ENCODE results near the gene NPVF.

Gene NPVF

GRCh38 chr7:25238066-25238725 lies 9.9 kb upstream of the NPVF start:
- TF ChIP-seq, protein P1, sequence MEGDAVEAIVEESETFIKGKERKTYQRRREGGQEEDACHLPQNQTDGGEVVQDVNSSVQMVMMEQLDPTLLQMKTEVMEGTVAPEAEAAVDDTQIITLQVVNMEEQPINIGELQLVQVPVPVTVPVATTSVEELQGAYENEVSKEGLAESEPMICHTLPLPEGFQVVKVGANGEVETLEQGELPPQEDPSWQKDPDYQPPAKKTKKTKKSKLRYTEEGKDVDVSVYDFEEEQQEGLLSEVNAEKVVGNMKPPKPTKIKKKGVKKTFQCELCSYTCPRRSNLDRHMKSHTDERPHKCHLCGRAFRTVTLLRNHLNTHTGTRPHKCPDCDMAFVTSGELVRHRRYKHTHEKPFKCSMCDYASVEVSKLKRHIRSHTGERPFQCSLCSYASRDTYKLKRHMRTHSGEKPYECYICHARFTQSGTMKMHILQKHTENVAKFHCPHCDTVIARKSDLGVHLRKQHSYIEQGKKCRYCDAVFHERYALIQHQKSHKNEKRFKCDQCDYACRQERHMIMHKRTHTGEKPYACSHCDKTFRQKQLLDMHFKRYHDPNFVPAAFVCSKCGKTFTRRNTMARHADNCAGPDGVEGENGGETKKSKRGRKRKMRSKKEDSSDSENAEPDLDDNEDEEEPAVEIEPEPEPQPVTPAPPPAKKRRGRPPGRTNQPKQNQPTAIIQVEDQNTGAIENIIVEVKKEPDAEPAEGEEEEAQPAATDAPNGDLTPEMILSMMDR (IDR thresholded peaks at IDR 0.05; ENCODE audit: borderline replicate concordance, insufficient read depth, low read depth, low read length), result no peak
- no peak overlapping the region for H3K4me3 ChIP-seq (ENCODE audit: low read depth, low read length)

DNA sequence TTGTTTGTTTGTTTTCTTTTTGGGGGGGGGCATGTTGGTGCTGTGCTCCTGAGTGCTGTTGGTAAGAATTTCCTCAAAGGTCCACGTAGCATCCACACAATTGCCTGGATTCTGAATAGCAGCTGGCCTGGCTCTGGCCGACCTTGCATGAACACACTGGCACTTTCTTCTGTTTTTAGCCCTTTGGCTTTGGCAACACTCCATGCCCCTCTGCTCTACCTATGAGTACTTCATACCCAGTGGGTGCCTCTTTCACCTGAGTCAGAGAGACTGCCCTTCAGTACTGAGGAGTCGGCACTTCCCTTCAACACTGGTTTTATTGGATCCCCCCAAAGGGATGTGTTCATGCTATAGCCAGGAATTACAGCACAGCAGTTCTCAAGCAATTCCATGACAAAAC lies 7.2 kb upstream of the NPVF start:
- H3K4me3 ChIP-seq (ENCODE audit: low read depth, low read length), result no peak overlapping the region
- TF ChIP-seq, protein P1 (IDR thresholded peaks at IDR 0.05; ENCODE audit: borderline replicate concordance, insufficient read depth, low read depth, low read length), result no peak

DNA sequence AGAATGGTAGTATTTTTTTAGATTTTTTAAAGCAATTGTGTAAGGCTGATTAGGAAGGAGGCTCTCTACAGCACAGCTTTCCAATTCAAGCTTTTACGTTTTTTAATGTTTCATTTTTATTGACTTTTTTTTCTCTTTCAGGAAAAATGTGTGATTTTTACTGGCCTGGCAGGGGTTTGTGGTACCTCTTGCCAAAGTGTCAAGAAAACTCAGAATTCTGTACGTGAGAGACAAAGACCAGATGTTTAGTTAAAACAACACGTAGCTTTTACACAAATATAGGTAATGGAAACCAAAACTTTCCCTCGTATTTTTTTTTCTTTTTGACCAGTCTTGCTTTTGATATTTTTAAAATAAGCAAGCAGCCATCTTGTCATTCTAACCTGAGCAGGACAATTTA lies 6.0 kb upstream of the NPVF start:
- H3K4me3 ChIP-seq (ENCODE audit: low read depth, low read length), result no peak overlapping the region
- TF ChIP-seq, protein P1 (IDR thresholded peaks at IDR 0.05; ENCODE audit: borderline replicate concordance, insufficient read depth, low read depth, low read length), result no peak

GRCh38 chr7:25223206-25223605 lies 5.1 kb downstream of the NPVF start:
- TF ChIP-seq, protein P1 (IDR thresholded peaks at IDR 0.05; ENCODE audit: borderline replicate concordance, insufficient read depth, low read depth, low read length), result no peak
- no peak overlapping the region for H3K4me3 ChIP-seq (ENCODE audit: low read depth, low read length)

DNA sequence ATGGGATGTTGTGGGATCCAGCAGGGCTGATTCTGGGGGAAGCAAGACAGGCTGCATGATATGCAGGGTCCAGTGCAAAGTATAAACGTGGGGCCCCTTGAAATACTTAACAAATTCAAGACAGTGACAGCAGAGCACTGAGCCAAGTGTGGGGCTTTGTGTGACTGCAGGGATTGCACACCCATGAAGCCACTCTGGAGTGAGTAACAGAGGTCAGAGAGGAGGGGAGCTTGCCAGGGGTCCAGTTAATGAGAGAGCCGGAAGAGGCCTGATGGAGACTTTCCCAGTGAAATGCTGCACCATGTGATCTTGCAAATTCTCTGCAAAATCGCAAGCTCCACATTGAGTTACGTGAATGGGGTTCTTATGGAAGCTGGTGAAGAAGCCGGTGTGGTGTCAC lies 5.6 kb downstream of the NPVF start:
- no peak overlapping the region for H3K4me3 ChIP-seq (ENCODE audit: low read depth, low read length)

GRCh38 chr7:25221009-25221408 lies 7.3 kb downstream of the NPVF start:
- TF ChIP-seq, protein P1 (IDR thresholded peaks at IDR 0.05; ENCODE audit: borderline replicate concordance, insufficient read depth, low read depth, low read length), result no peak

More for the DNA sequence above, 5.6 kb downstream of the NPVF start:
- TF ChIP-seq, protein P1 (IDR thresholded peaks at IDR 0.05; ENCODE audit: borderline replicate concordance, insufficient read depth, low read depth, low read length), result no peak

DNA sequence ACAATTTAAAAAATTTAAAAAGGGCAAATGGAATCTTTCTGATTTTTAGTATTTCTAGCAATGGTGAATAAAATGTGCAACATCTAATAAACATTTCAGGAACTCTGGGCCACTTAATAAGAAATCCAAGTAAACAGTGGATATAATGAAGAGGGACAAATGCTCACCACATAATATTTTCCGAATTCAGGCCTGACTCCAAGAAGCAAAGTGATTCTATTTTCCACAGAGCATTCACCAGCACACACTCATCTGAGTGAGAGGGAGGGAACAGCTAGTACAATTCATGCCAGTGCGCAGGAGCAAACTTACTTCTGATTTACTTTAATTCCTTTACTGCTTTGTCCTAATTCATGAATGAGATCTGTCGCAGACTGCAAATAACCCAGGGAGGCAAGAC lies 10.1 kb downstream of the NPVF start:
- H3K4me3 ChIP-seq (ENCODE audit: low read depth, low read length), result no peak overlapping the region
- TF ChIP-seq, protein P1 (IDR thresholded peaks at IDR 0.05; ENCODE audit: borderline replicate concordance, insufficient read depth, low read depth, low read length), result no peak

More at GRCh38 chr7:25221009-25221408, 7.3 kb downstream of the NPVF start:
- no peak overlapping the region for H3K4me3 ChIP-seq (ENCODE audit: low read depth, low read length)
